Measurements from ENCODE around the gene CHD9NB. TPM values are rescaled to one million over a fixed set of nuclear protein-coding genes. Genes with fewer than 3 reads are reported as not detected.

The CHD9NB gene
- total and polyA plus RNA-seq, 10 of the 15 experiments (the other 5 are each of a cell fraction or from before 2014, with no cell fraction given), result 0.14 to 1.6 (median 0.73) TPM

DNA sequence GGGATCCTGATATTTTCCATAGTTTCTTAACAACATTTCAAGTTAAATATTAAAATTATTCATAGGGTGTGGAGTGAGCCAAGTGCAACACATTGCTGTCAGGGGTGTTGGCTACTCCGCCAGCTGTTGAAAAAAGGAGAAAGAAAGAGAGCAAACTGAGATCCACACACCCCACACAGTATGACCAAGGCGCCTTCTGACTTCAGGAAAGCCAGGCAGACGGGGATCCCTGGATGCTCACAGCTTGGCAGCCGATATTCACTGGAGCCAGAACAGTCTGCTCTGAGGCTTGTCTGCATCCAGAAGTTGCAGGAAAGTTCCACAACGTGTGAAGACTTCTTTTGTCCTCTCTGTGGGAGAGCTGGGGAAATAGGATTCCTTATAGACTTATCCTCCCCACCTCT, 9.3 kb downstream of the CHD9NB start (continued):
- TF ChIP-seq, protein P1, sequence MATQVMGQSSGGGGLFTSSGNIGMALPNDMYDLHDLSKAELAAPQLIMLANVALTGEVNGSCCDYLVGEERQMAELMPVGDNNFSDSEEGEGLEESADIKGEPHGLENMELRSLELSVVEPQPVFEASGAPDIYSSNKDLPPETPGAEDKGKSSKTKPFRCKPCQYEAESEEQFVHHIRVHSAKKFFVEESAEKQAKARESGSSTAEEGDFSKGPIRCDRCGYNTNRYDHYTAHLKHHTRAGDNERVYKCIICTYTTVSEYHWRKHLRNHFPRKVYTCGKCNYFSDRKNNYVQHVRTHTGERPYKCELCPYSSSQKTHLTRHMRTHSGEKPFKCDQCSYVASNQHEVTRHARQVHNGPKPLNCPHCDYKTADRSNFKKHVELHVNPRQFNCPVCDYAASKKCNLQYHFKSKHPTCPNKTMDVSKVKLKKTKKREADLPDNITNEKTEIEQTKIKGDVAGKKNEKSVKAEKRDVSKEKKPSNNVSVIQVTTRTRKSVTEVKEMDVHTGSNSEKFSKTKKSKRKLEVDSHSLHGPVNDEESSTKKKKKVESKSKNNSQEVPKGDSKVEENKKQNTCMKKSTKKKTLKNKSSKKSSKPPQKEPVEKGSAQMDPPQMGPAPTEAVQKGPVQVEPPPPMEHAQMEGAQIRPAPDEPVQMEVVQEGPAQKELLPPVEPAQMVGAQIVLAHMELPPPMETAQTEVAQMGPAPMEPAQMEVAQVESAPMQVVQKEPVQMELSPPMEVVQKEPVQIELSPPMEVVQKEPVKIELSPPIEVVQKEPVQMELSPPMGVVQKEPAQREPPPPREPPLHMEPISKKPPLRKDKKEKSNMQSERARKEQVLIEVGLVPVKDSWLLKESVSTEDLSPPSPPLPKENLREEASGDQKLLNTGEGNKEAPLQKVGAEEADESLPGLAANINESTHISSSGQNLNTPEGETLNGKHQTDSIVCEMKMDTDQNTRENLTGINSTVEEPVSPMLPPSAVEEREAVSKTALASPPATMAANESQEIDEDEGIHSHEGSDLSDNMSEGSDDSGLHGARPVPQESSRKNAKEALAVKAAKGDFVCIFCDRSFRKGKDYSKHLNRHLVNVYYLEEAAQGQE (IDR thresholded peaks at IDR 0.05; ENCODE audit: low read depth, low read length), result no peak

DNA sequence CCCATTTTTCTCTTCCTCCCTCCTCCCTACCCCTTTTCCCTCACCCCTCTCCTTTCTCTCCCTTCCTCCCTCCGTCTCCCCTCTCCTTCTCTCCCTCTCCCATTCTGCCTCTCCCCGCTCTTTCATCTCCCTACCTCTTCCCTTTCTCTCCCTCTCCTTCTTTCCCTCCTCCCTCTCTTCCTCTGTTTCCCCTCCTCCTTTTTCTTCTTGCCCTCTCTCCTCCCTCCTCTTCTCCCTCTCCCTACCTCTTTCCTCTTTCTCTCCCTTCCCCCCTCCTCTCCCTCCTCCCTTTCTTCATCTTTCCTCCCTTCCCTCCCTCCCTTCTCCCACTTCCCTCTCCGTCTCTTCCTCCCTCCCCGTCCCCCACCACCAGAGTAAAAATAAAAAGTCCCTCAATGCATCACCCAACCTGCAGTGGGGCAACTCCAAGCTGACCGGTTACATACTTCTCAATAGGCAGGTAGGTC, 10.4 kb downstream of the CHD9NB start:
- H3K27ac ChIP-seq (ENCODE audit: control insufficient read depth, insufficient read depth), result no peak overlapping the region
- in situ Hi-C loops (cut with MboI) (no loop called here), intact Hi-C loops (cut with micrococcal nuclease; ENCODE audit: unreplicated experiment) (no loop called here)
- BruUV-seq (replicated peaks), result no TSS peak
- H3K4me2 ChIP-seq (ENCODE audit: control insufficient read depth, insufficient read depth), result no peak overlapping the region
- H3K36me3 ChIP-seq (ENCODE audit: control insufficient read depth in 2 of 2, insufficient read depth in 2 of 2, low read length in 1 of 2), result no peaks in the 10 kb centered on the region
- H3K9me3 ChIP-seq (replicated peaks; ENCODE audit: control insufficient read depth, insufficient read depth, low read length), result no peaks in the 10 kb centered on the region
- TF ChIP-seq SREBF2 (IDR thresholded peaks at IDR 0.05; ENCODE audit: low read length) (no peak), LARP7 (IDR thresholded peaks at IDR 0.05) (no peak), ZNF24 (IDR thresholded peaks at IDR 0.05) (no peak), SMAD1 (IDR thresholded peaks at IDR 0.05; ENCODE audit: low read depth, partially characterized antibody) (no peak), SREBF1 (IDR thresholded peaks at IDR 0.05; ENCODE audit: low read length) (no peak), SIN3A (IDR thresholded peaks at IDR 0.05; ENCODE audit: low read depth, low read length) (no peak), BMI1 (IDR thresholded peaks at IDR 0.05; ENCODE audit: borderline replicate concordance) (no peak), YBX1 (IDR thresholded peaks at IDR 0.05) (no peak), CBFB (IDR thresholded peaks at IDR 0.05; ENCODE audit: low read depth) (no peak), EED (IDR thresholded peaks at IDR 0.05; ENCODE audit: low read depth) (no peak), POLR2AphosphoS5 (IDR thresholded peaks at IDR 0.05; ENCODE audit: low read length) (no peak), ZNF207 (IDR thresholded peaks at IDR 0.05; ENCODE audit: borderline replicate concordance) (no peak), RAD21 (IDR thresholded peaks at IDR 0.05; ENCODE audit: insufficient read depth, low read depth, low read length) (no peak), NBN (IDR thresholded peaks at IDR 0.05) (no peak)
- TF ChIP-seq, protein P2, sequence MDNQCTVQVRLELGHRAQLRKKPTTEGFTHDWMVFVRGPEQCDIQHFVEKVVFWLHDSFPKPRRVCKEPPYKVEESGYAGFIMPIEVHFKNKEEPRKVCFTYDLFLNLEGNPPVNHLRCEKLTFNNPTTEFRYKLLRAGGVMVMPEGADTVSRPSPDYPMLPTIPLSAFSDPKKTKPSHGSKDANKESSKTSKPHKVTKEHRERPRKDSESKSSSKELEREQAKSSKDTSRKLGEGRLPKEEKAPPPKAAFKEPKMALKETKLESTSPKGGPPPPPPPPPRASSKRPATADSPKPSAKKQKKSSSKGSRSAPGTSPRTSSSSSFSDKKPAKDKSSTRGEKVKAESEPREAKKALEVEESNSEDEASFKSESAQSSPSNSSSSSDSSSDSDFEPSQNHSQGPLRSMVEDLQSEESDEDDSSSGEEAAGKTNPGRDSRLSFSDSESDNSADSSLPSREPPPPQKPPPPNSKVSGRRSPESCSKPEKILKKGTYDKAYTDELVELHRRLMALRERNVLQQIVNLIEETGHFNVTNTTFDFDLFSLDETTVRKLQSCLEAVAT (IDR thresholded peaks at IDR 0.05), result no peak
- ATAC-seq (no peak), DNase-seq (ENCODE audit: low read depth, low spot score) (no peak), FAIRE-seq (no peak)
- H3K79me2 ChIP-seq (ENCODE audit: control insufficient read depth, insufficient read depth, low read length), result no peaks in the 10 kb centered on the region
- ChIA-PET RAD21 (ENCODE audit: unreplicated experiment) (no interaction called here), CTCF (interaction anchor here (0.7 to 0.9 kb wide), 2 partner anchors 19 to 65 kb away, joined by 3 read pairs; no protein-coding TSS in a partner anchor), SMC1A (ENCODE audit: uncharacterized antibody, unreplicated experiment) (no interaction called here), POLR2A (no interaction called here)
- no peak overlapping the region for H2AFZ ChIP-seq (ENCODE audit: control insufficient read depth, low read depth, low read length)
- H4K20me1 ChIP-seq (ENCODE audit: control insufficient read depth, insufficient read depth), result no peaks in the 10 kb centered on the region
- H3K9ac ChIP-seq (ENCODE audit: control insufficient read depth, insufficient read depth, low read length), result no peak overlapping the region
- no peak overlapping the region for H3K4me3 ChIP-seq
- H3K27me3 ChIP-seq (replicated peaks in 1 of 2; ENCODE audit: control insufficient read depth in 2 of 2, insufficient read depth in 2 of 2, low read length in 1 of 2), result no peaks in the 10 kb centered on the region
- 45% methylated on average over 3 of the region's 5 CpGs for WGBS (ENCODE audit: insufficient coverage, insufficient replicate concordance, low lambda C conversion rate, missing lambda C conversion rate)
- H3K4me1 ChIP-seq (ENCODE audit: control insufficient read depth, insufficient read depth, low read length), result peaks cover 3% of the 10 kb centered on the region; the same call in 1 of the 2 replicates

All from GM12878 (cell line).